Adrenal gland (tissue), 12 donors: ENCODE data around the gene WDR62. TPM values are rescaled to one million over a fixed set of nuclear protein-coding genes. Genes with fewer than 3 reads are reported as not detected.

ENCODE experiments used
- DNase-seq, 7 donors: peaks; one replicate each; pipeline ENCODE4 v3.0.0-alpha.2; 2019 to 2020
- H3K27ac ChIP-seq, 5 donors: fragments of 200-600 bp; sonication (generic) in 4 of 5; 1 replicate in 3 of 5; 2 replicates in 2 of 5; pipeline versions ENCODE4 v1.5.1 to v1.8.0; 2016 to 2020; ENCODE audit warnings: mild to moderate bottlenecking in 1 of 5
- H3K27me3 ChIP-seq: fragments of 200-600 bp; 2 replicates; pipeline ENCODE4 v1.8.0; 2021
- H3K36me3 ChIP-seq, 2 donors: fragments of 200-600 bp; replicated peaks in 1 of 2; 1 replicate in 1 of 2; 2 replicates in 1 of 2; pipeline versions ENCODE4 v1.5.1 to v1.8.0; 2018 to 2022
- H3K4me1 ChIP-seq, 2 donors: fragments of 200-600 bp; replicated peaks in 1 of 2; 1 replicate in 1 of 2; 2 replicates in 1 of 2; pipeline versions ENCODE4 v1.5.1 to v1.8.0; 2018 to 2021
- H3K4me3 ChIP-seq, 4 donors: fragments of 200-600 bp; sonication (generic) in 3 of 4; one replicate each; pipeline ENCODE4 v1.5.1; 2016 to 2018
- H3K9me3 ChIP-seq, 3 donors: fragments of 200-600 bp; sonication (generic) in 1 of 3; replicated peaks in 1 of 3; 1 replicate in 2 of 3; 2 replicates in 1 of 3; pipeline versions ENCODE4 v1.5.1 to v1.8.0; 2016 to 2021
- CTCF ChIP-seq, 6 experiments: fragments of 450-650 bp in 4 of 6; fragments of 200-600 bp in 2 of 6; sonication (generic) in 1 of 6; IDR thresholded peaks; 1 replicate in 5 of 6; 2 replicates in 1 of 6; pipeline versions ENCODE4 v1.5.1 to v1.8.0; 2016 to 2021; ENCODE audit warnings: antibody characterized with exemption in 6 of 6, mild to moderate bottlenecking in 2 of 6, moderate library complexity in 1 of 6
- POLR2A ChIP-seq, 2 donors: fragments of 450-650 bp; IDR thresholded peaks; one replicate each; pipeline ENCODE4 v1.6.1; 2017; ENCODE audit warnings: antibody characterized with exemption in 2 of 2, mild to moderate bottlenecking in 2 of 2, moderate library complexity in 1 of 2
- WGBS, 4 donors: extraction: QIAGEN DNeasy Blood & Tissue Kit in 2 of 4; methylation state at CpG; one replicate each; pipeline versions ENCODE4 v1.1.5 to v1.1.7; 2013 to 2017; 5-methylcytosine and 5-hydroxymethylcytosine counted together
- intact Hi-C, 2 donors: fragments of 100-400 bp; cut with DNase I; formaldehyde crosslinking; loops; one replicate each; pipeline versions ENCODE4 v1.14.1 to v1.15.0; 2022 to 2023
- polyA plus RNA-seq, 3 donors: library from polyadenylated mRNA; stranded (reverse); fragments of 200-250 nt in 2 of 3; fragments of 350-450 nt in 1 of 3; fragmentation: Illumina TruSeq in 1 of 3; extraction: RNeasy Lipid Tissue Mini Kit (QIAGEN cat#74804) in 1 of 3; gene quantifications; one replicate each; pipeline ENCODE4 v1.2.3, GENCODE V29; 2013 to 2014
- total RNA-seq, 9 donors: library from RNA; depleted of rRNA in 4 of 9; stranded (reverse); fragments of >200 nt in 4 of 9; fragments of 120-200 nt in 1 of 9; fragmentation: NEBNext Ultra II Directional in 1 of 9; extraction: Animal tissue kit (Norgen Biotek cat#: 25700) in 1 of 9; gene quantifications; one replicate each; pipeline versions ENCODE4 v1.1.0 to v1.2.4, GENCODE V29; 2013 to 2023
- donor health status: healthy with polysubstance abuse.
- donor health status: Bipolar disorder and iron deficiency.
- donor health status: DM: yes; HTN: yes; CAD: no.
- donor health status: DM: no; HTN: no; CAD: no.
- donor health status: DM: no; HTN: no; CAD: no.
- donor health status: DM: yes; HTN: yes; CAD: no.

Gene WDR62
- total and polyA plus RNA-seq, 12 donors = 0.12 to 2.0 (median 0.70) TPM; not detected in 1

- no peaks in the 10 kb centered on the region for H3K27me3 ChIP-seq
- no peak for DNase-seq
- no peak overlapping the region for H3K4me3 ChIP-seq
- TF ChIP-seq POLR2A (IDR thresholded peaks at IDR 0.05) = no peak
- no peak for TF ChIP-seq CTCF (IDR thresholded peaks at IDR 0.05)
- intact Hi-C loops = no loop called here
- H3K4me1 ChIP-seq = no peaks in the 10 kb centered on the region
- WGBS, 4 donors = 94 to 99% (median 96%) methylated on average over 11 to 12 of the region's 12 CpGs
- no peaks in the 10 kb centered on the region for H3K9me3 ChIP-seq
- H3K27ac ChIP-seq = no peak overlapping the region
- H3K36me3 ChIP-seq = no peaks in the 10 kb centered on the region
Measured at GRCh38 chr19:36084231-36085009, 29.7 kb downstream of the WDR62 start.

GRCh38 chr19:36086326-36086725 lies 31.6 kb downstream of the WDR62 start:
- intact Hi-C loops = no loop called here
- DNase-seq = no peak
- TF ChIP-seq CTCF (IDR thresholded peaks at IDR 0.05) (no peak), POLR2A (IDR thresholded peaks at IDR 0.05) (no peak)
- Histone ChIP-seq H3K27me3 (no peaks in the 10 kb centered on the region), H3K4me1 (no peaks in the 10 kb centered on the region), H3K36me3 (no peaks in the 10 kb centered on the region), H3K27ac (no peak overlapping the region), H3K4me3 (no peak overlapping the region), H3K9me3 (no peaks in the 10 kb centered on the region)
- WGBS, 4 donors = 89 to 98% (median 93%) methylated on average over 8 to 9 of the region's 9 CpGs

- WGBS, 4 donors = 92 to 100% (median 95%) methylated on average over 5 of the region's 5 CpGs
- no peaks in the 10 kb centered on the region for H3K4me1 ChIP-seq
- H3K4me3 ChIP-seq = no peak overlapping the region
- H3K27me3 ChIP-seq = no peaks in the 10 kb centered on the region
- H3K9me3 ChIP-seq = no peaks in the 10 kb centered on the region
- H3K36me3 ChIP-seq = no peaks in the 10 kb centered on the region
- no peak overlapping the region for H3K27ac ChIP-seq
- no peak for DNase-seq
- intact Hi-C loops = no loop called here
- no peak for TF ChIP-seq POLR2A (IDR thresholded peaks at IDR 0.05)
- no peak for TF ChIP-seq CTCF (IDR thresholded peaks at IDR 0.05)
Measured at GRCh38 chr19:36089847-36090246, 35.1 kb downstream of the WDR62 start.

GRCh38 chr19:36090910-36091695 lies 36.4 kb downstream of the WDR62 start:
- no peak for DNase-seq
- 78 to 97% (median 89%) methylated on average over 11 to 13 of the region's 13 CpGs for WGBS, 4 donors
- Histone ChIP-seq H3K4me1 (no peaks in the 10 kb centered on the region), H3K36me3 (no peaks in the 10 kb centered on the region), H3K9me3 (no peaks in the 10 kb centered on the region), H3K27ac (no peak overlapping the region), H3K4me3 (no peak overlapping the region), H3K27me3 (no peaks in the 10 kb centered on the region)
- TF ChIP-seq CTCF (IDR thresholded peaks at IDR 0.05) = no peak
- TF ChIP-seq POLR2A (IDR thresholded peaks at IDR 0.05) = no peak
- intact Hi-C loops = no loop called here
